GM12878 (cell line): ENCODE measurements around the gene MRS2. TPM values are rescaled to one million over a fixed set of nuclear protein-coding genes. Genes with fewer than 3 reads are reported as not detected.

ENCODE experiments used
- ATAC-seq: fragments of 200-7000 bp; cut with Tn5 transposase; 3 replicates; pipeline ENCODE4 v1.9.1; 2020; ENCODE audit warnings: mild to moderate bottlenecking, moderate library complexity
- BruUV-seq: library from RNA; stranded (reverse); fragments of 400-500 nt; replicated peaks from 2 replicates; lab custom pipeline; 2021; lab: Mats Ljungman, UMichigan
- CTCF ChIA-PET: fragments of 300-600 bp; sonication (Branson Sonifier 250); formaldehyde crosslinking; extraction: SDS; loops from one replicate; lab custom pipeline; 2021; ENCODE audit warnings: inconsistent platforms; lab: Yijun Ruan, JAX
- POLR2A ChIA-PET: fragments of 350-600 bp; formaldehyde crosslinking; extraction: SDS; loops from one replicate; lab custom pipeline; 2021; ENCODE audit warnings: inconsistent platforms; lab: Charles Lee
- RAD21 ChIA-PET: fragments of 300-600 bp; sonication (Branson Sonifier 250); formaldehyde crosslinking; loops from one replicate; lab custom pipeline; 2023; ENCODE audit warnings: antibody characterized with exemption; ENCODE audit not compliant: unreplicated experiment; lab: Charles Lee
- SMC1A ChIA-PET: fragments of 300-600 bp; sonication (Branson Sonifier 250); formaldehyde crosslinking; loops from one replicate; lab custom pipeline; 2023; ENCODE audit not compliant: unreplicated experiment, uncharacterized antibody; lab: Charles Lee
- DNase-seq: peaks from one replicate; pipeline ENCODE4 v3.0.0-alpha.2; 2011; ENCODE audit warnings: low read depth, low spot score
- FAIRE-seq: peaks from 3 replicates; lab custom pipeline; 2011; peaks lifted over from hg19 to GRCh38; lab: Jason Lieb, UNC
- H2AFZ ChIP-seq: 2 replicates; pipeline ENCODE4 v1.6.0; 2011; ENCODE audit warnings: low read depth, low read length, control low read depth; ENCODE audit not compliant: control insufficient read depth
- H3K27ac ChIP-seq: 2 replicates; pipeline ENCODE4 v1.5.1; 2011; ENCODE audit warnings: control low read depth; ENCODE audit not compliant: control insufficient read depth, insufficient read depth
- H3K27me3 ChIP-seq, 2 experiments: replicated peaks in 1 of 2; 2 replicates each; pipeline versions ENCODE4 v1.6.0 to v1.6.1; 2011; ENCODE audit warnings: low read length in 1 of 2; ENCODE audit not compliant: control insufficient read depth in 2 of 2, insufficient read depth in 2 of 2
- H3K36me3 ChIP-seq, 2 experiments: 2 replicates each; pipeline ENCODE4 v1.5.1; 2011; ENCODE audit warnings: low read length in 1 of 2; ENCODE audit not compliant: control insufficient read depth in 2 of 2, insufficient read depth in 2 of 2
- H3K4me1 ChIP-seq: 2 replicates; pipeline ENCODE4 v1.6.1; 2011; ENCODE audit warnings: mild to moderate bottlenecking, low read length, moderate library complexity, mixed read lengths; ENCODE audit not compliant: control insufficient read depth, insufficient read depth
- H3K4me2 ChIP-seq: 2 replicates; pipeline ENCODE4 v1.6.0; 2011; ENCODE audit warnings: control low read depth; ENCODE audit not compliant: control insufficient read depth, insufficient read depth
- H3K4me3 ChIP-seq: fragments of 200-600 bp; sonication (generic); 2 replicates; pipeline ENCODE4 v1.5.1; 2016
- H3K79me2 ChIP-seq: 2 replicates; pipeline ENCODE4 v1.6.0; 2011; ENCODE audit warnings: low read length; ENCODE audit not compliant: control insufficient read depth, insufficient read depth
- H3K9ac ChIP-seq: 2 replicates; pipeline ENCODE4 v1.8.0; 2011; ENCODE audit warnings: low read length, control low read depth, mixed read lengths; ENCODE audit not compliant: control insufficient read depth, insufficient read depth
- H3K9me3 ChIP-seq: replicated peaks from 3 replicates; pipeline ENCODE4 v1.5.1; 2011; ENCODE audit warnings: mild to moderate bottlenecking, low read length; ENCODE audit not compliant: control insufficient read depth, insufficient read depth
- H4K20me1 ChIP-seq: 2 replicates; pipeline ENCODE4 v1.6.0; 2011; ENCODE audit not compliant: control insufficient read depth, insufficient read depth
- BACH1 ChIP-seq: fragments of 450-650 bp; IDR thresholded peaks from 2 replicates; pipeline ENCODE4 v1.6.1; 2017; ENCODE audit warnings: mild to moderate bottlenecking, borderline replicate concordance
- BCL11A ChIP-seq: IDR thresholded peaks from 2 replicates; pipeline ENCODE4 v1.6.1; 2011; ENCODE audit warnings: low read depth, low read length
- BRCA1 ChIP-seq: IDR thresholded peaks from 2 replicates; pipeline ENCODE4 v1.6.1; 2011; ENCODE audit warnings: low read depth, low read length, improper control_type of control experiment
- CEBPZ ChIP-seq: fragments of 150-350 bp; IDR thresholded peaks from 2 replicates; pipeline ENCODE4 v1.6.1; 2016; ENCODE audit warnings: low read depth, low read length
- DPF2 ChIP-seq: fragments of 450-650 bp; IDR thresholded peaks from 2 replicates; pipeline ENCODE4 v1.6.1; 2017; ENCODE audit warnings: mild to moderate bottlenecking
- EGR1 ChIP-seq, 2 experiments: IDR thresholded peaks; 1 replicate in 1 of 2; 2 replicates in 1 of 2; pipeline ENCODE4 v1.6.1; 2011 to 2012; ENCODE audit warnings: low read depth in 2 of 2, low read length in 2 of 2, borderline replicate concordance in 1 of 2, mild to moderate bottlenecking in 1 of 2, moderate library complexity in 1 of 2
- HDAC2 ChIP-seq: fragments of 200-600 bp; sonication (generic); IDR thresholded peaks from 2 replicates; pipeline ENCODE4 v1.6.1; 2017
- NFYB ChIP-seq: IDR thresholded peaks from 2 replicates; pipeline ENCODE4 v1.6.1; 2011; ENCODE audit warnings: low read depth, mild to moderate bottlenecking, low read length, improper control_type of control experiment, moderate library complexity; ENCODE audit not compliant: insufficient read depth
- SIX5 ChIP-seq: IDR thresholded peaks from 2 replicates; pipeline ENCODE4 v1.6.1; 2011; ENCODE audit warnings: mild to moderate bottlenecking, low read depth, low read length, moderate library complexity; ENCODE audit not compliant: severe bottlenecking
- SREBF2 ChIP-seq: IDR thresholded peaks from 2 replicates; pipeline ENCODE4 v1.6.1; 2012; ENCODE audit warnings: mild to moderate bottlenecking, low read length
- ZBTB4 ChIP-seq: fragments of 450-650 bp; formaldehyde crosslinking; IDR thresholded peaks from 2 replicates; pipeline ENCODE4 v1.4.0; 2022; ENCODE audit warnings: mild to moderate bottlenecking, moderate library complexity
- WGBS: methylation state at CpG from one replicate; pipeline ENCODE4 v1.1.6; 2016; ENCODE audit warnings: low lambda C conversion rate; ENCODE audit not compliant: insufficient replicate concordance, insufficient coverage; ENCODE audit errors: missing lambda C conversion rate; 5-methylcytosine and 5-hydroxymethylcytosine counted together
- in situ Hi-C: fragments of 300-500 bp; cut with MboI; formaldehyde crosslinking; loops from 9 replicates; pipeline ENCODE4 v1.14.3; 2018; ENCODE audit warnings: mixed read lengths
- intact Hi-C: fragments of 100-400 bp; cut with micrococcal nuclease; formaldehyde crosslinking; loops from one replicate; pipeline ENCODE4 v1.14.2; 2022; ENCODE audit not compliant: unreplicated experiment
- polyA plus RNA-seq, 11 experiments: library from polyadenylated mRNA; depleted of rRNA in 4 of 11; unstranded in 6 of 11; stranded (reverse) in 5 of 11; fragments of >200 nt; fragmentation: Nextera tagmentation in 4 of 11; fragmentation: Illumina TruSeq in 1 of 11; extraction: Ambion mirVana in 4 of 11; extraction: Trizol in 1 of 11; gene quantifications; 1 replicate in 1 of 11; 2 replicates in 10 of 11; pipeline versions ENCODE4 v1.2.1 to v1.2.3, GENCODE V29; 2011 to 2016; ENCODE audit warnings: inconsistent platforms in 2 of 11, missing spikeins in 2 of 11, low read depth in 1 of 11
- total RNA-seq, 4 experiments: library from RNA; depleted of rRNA in 3 of 4; stranded (reverse); fragments of >200 nt in 3 of 4; fragmentation: Illumina TruSeq in 1 of 4; extraction: Trizol in 1 of 4; gene quantifications; 2 replicates each; pipeline versions ENCODE4 v1.2.1 to v1.2.3, GENCODE V29; 2013 to 2021
- TF ChIP-seq, protein P1 (sequence below): fragments of 450-650 bp; IDR thresholded peaks from 2 replicates; pipeline ENCODE4 v1.6.1; 2014; ENCODE audit warnings: mild to moderate bottlenecking
- TF ChIP-seq, protein P2 (sequence below): IDR thresholded peaks from 2 replicates; pipeline ENCODE4 v1.6.1; 2012; ENCODE audit warnings: mild to moderate bottlenecking, low read depth, low read length

Gene MRS2
- total and polyA plus RNA-seq, 10 of the 15 experiments (the other 5 are each of a cell fraction or from before 2014, with no cell fraction given) = 7.5 to 29.9 (median 24.2) TPM

GRCh38 chr6:24353861-24354260 is 48.9 kb upstream of the MRS2 start:
- ATAC-seq (no peak), FAIRE-seq (no peak), DNase-seq (no peak)
- Histone ChIP-seq H3K4me3 (no peak overlapping the region), H2AFZ (no peak overlapping the region), H3K79me2 (no peaks in the 10 kb centered on the region), H3K4me1 (no peaks in the 10 kb centered on the region), H3K27ac (no peak overlapping the region), H3K4me2 (no peak overlapping the region), H3K36me3 (no peaks in the 10 kb centered on the region), H3K27me3 (peaks cover 0 to 4% of the 10 kb centered on the region in 2 experiments; a peak in 1 of 4 replicates), H4K20me1 (no peaks in the 10 kb centered on the region), H3K9ac (no peak overlapping the region), H3K9me3 (no peaks in the 10 kb centered on the region)
- ChIA-PET POLR2A (interaction anchor here (0.6 kb wide), 1 partner anchor 829 kb away, joined by 3 read pairs; no protein-coding TSS in a partner anchor), CTCF (interaction anchor here (0.9 to 2.3 kb wide), 3 partner anchors 9 to 71 kb away, joined by 3 to 7 read pairs (median 3); no protein-coding TSS in a partner anchor), SMC1A (interaction anchor here (0.6 to 1.5 kb wide), 5 partner anchors 9 to 71 kb away, joined by 3 read pairs; no protein-coding TSS in a partner anchor), RAD21 (interaction anchor here (1.4 to 1.5 kb wide), 2 partner anchors 25 to 70 kb away, joined by 5 read pairs; no protein-coding TSS in a partner anchor)
- BruUV-seq = no TSS peak
- WGBS = 53% methylated on average over 1 of the region's 1 CpG
- intact Hi-C loops (no loop called here), in situ Hi-C loops (no loop called here)
- no peak for TF ChIP-seq BACH1
- TF ChIP-seq CEBPZ = no peak
- TF ChIP-seq HDAC2 = no peak
- no peak for TF ChIP-seq ZBTB4
- no peak for TF ChIP-seq BCL11A
- TF ChIP-seq BRCA1 = no peak
- TF ChIP-seq, protein P1, sequence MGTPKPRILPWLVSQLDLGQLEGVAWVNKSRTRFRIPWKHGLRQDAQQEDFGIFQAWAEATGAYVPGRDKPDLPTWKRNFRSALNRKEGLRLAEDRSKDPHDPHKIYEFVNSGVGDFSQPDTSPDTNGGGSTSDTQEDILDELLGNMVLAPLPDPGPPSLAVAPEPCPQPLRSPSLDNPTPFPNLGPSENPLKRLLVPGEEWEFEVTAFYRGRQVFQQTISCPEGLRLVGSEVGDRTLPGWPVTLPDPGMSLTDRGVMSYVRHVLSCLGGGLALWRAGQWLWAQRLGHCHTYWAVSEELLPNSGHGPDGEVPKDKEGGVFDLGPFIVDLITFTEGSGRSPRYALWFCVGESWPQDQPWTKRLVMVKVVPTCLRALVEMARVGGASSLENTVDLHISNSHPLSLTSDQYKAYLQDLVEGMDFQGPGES = no peak
- TF ChIP-seq, protein P2, sequence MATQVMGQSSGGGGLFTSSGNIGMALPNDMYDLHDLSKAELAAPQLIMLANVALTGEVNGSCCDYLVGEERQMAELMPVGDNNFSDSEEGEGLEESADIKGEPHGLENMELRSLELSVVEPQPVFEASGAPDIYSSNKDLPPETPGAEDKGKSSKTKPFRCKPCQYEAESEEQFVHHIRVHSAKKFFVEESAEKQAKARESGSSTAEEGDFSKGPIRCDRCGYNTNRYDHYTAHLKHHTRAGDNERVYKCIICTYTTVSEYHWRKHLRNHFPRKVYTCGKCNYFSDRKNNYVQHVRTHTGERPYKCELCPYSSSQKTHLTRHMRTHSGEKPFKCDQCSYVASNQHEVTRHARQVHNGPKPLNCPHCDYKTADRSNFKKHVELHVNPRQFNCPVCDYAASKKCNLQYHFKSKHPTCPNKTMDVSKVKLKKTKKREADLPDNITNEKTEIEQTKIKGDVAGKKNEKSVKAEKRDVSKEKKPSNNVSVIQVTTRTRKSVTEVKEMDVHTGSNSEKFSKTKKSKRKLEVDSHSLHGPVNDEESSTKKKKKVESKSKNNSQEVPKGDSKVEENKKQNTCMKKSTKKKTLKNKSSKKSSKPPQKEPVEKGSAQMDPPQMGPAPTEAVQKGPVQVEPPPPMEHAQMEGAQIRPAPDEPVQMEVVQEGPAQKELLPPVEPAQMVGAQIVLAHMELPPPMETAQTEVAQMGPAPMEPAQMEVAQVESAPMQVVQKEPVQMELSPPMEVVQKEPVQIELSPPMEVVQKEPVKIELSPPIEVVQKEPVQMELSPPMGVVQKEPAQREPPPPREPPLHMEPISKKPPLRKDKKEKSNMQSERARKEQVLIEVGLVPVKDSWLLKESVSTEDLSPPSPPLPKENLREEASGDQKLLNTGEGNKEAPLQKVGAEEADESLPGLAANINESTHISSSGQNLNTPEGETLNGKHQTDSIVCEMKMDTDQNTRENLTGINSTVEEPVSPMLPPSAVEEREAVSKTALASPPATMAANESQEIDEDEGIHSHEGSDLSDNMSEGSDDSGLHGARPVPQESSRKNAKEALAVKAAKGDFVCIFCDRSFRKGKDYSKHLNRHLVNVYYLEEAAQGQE = no peak
- no peak for TF ChIP-seq SREBF2
- TF ChIP-seq EGR1 (IDR thresholded peaks at IDR 0.05; ENCODE audit: borderline replicate concordance in 1 of 2, low read depth in 2 of 2, low read length in 2 of 2) = no peak
- no peak for TF ChIP-seq DPF2
- no peak for TF ChIP-seq NFYB
- no peak for TF ChIP-seq SIX5
